Osteoblast (primary cell): ENCODE measurements around the gene EXOSC10. TPM values are rescaled to one million over a fixed set of nuclear protein-coding genes. Genes with fewer than 3 reads are reported as not detected.

ENCODE experiments used
- DNase-seq: peaks from one replicate; pipeline ENCODE4 v3.0.0; 2011; ENCODE audit warnings: low spot score, mixed read lengths; ENCODE audit not compliant: insufficient read length; ENCODE audit errors: missing footprints
- H2AFZ ChIP-seq: 2 replicates; pipeline ENCODE4 v1.6.0; 2011; ENCODE audit warnings: mild to moderate bottlenecking, low read length
- H3K27ac ChIP-seq: 2 replicates; pipeline ENCODE4 v1.5.1; 2011; ENCODE audit warnings: mild to moderate bottlenecking, low read depth, low read length, moderate library complexity
- H3K27me3 ChIP-seq: 2 replicates; pipeline ENCODE4 v1.6.0; 2012; ENCODE audit warnings: mild to moderate bottlenecking, control low read depth, inconsistent platforms, low read length, moderate library complexity; ENCODE audit not compliant: insufficient read depth
- H3K36me3 ChIP-seq: 2 replicates; pipeline ENCODE4 v1.5.1; 2011; ENCODE audit warnings: mild to moderate bottlenecking, low read length, control low read depth, moderate library complexity; ENCODE audit not compliant: insufficient read depth
- H3K4me1 ChIP-seq: 2 replicates; pipeline ENCODE4 v1.5.1; 2011; ENCODE audit warnings: mild to moderate bottlenecking, low read length, control low read depth, moderate library complexity; ENCODE audit not compliant: insufficient read depth
- H3K4me2 ChIP-seq: 2 replicates; pipeline ENCODE4 v1.6.0; 2011; ENCODE audit warnings: mild to moderate bottlenecking, low read length; ENCODE audit not compliant: insufficient read depth
- H3K4me3 ChIP-seq: fragments of 200-600 bp; sonication (generic); 3 replicates; pipeline ENCODE4 v1.5.1; 2012; ENCODE audit warnings: mild to moderate bottlenecking, low read length, inconsistent platforms; ENCODE audit not compliant: insufficient read depth
- H3K79me2 ChIP-seq: 2 replicates; pipeline ENCODE4 v1.6.0; 2012; ENCODE audit warnings: mild to moderate bottlenecking, low read length, control low read depth, inconsistent platforms; ENCODE audit not compliant: insufficient read depth
- H3K9me3 ChIP-seq: 2 replicates; pipeline ENCODE4 v1.5.1; 2011; ENCODE audit warnings: low read depth, low read length, control low read depth
- H4K20me1 ChIP-seq: 2 replicates; pipeline ENCODE4 v1.6.0; 2012; ENCODE audit warnings: mild to moderate bottlenecking, low read length, control low read depth; ENCODE audit not compliant: insufficient read depth
- total RNA-seq: library from RNA; depleted of rRNA; stranded (reverse); fragments of >200 nt; gene quantifications from 2 replicates; pipeline ENCODE4 v1.2.3, GENCODE V29; 2012
- TF ChIP-seq, protein P1 (sequence below): IDR thresholded peaks from 2 replicates; pipeline ENCODE4 v1.5.1; 2011; ENCODE audit warnings: mild to moderate bottlenecking, low read depth, low read length, moderate library complexity; ENCODE audit errors: extremely low read depth

Gene EXOSC10
- total RNA-seq = 43.4 and 49.5 TPM in 2 replicates

DNA sequence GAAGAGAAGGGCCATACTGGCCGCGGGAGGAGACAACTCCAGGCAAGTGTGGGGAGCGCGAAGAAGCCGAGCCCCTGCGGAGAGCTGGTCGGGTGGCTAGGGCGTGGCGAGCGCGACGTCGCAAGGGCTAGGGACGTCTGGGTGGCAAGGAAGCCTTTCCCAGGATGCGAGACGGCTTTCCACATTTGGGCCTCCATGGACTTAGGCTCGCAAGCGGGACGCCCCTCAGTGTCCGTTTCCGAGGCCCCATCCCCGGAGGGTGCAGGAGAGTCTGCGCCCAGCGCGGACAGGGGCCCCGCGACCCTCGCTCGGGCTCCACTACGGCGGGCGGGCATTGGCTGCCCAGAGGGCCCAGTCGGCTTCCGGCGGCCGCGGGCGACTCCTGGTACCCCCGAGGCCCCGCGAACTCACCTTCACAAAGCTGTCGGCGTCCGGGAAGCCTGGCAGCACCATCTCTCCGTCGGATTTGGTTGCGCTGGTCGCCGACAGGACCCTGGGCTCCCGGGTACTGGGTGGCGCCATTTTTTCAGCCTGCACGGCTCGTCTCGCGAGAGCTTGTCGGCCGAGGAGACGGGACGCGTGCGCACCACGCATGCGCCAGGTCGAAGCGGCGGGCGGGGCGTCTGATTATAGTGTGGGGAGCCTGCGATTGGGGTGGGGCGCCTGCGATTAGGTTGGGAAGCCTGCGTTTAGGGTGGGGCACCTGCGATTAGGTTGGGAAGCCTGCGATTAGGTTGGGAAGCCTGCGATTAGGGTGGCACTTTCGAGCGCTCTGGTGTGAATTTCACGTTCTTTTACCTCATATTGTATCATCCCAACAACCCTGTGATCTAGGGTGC is at the start of gene EXOSC10:
Gene EXOSC10, minus strand, starts transcription at position 560 of the 839 bp plus-strand sequence. Its CDS starts 38 bp downstream, at position 522.
- Histone ChIP-seq H2AFZ (peak within 1 kb of the TSS; percentile 95), H4K20me1 (no peaks in the 10 kb centered on the region), H3K4me1 (peaks cover 15% of the 10 kb centered on the region), H3K9me3 (no peaks in the 10 kb centered on the region), H3K36me3 (peaks cover 25% of the 10 kb centered on the region), H3K4me2 (peak within 1 kb of the TSS; percentile 79), H3K4me3 (peak within 1 kb of the TSS; percentile 98), H3K27ac (peak within 1 kb of the TSS; percentile 74), H3K27me3 (no peaks in the 10 kb centered on the region), H3K79me2 (peaks cover 19% of the 10 kb centered on the region)
- TF ChIP-seq, protein P1, sequence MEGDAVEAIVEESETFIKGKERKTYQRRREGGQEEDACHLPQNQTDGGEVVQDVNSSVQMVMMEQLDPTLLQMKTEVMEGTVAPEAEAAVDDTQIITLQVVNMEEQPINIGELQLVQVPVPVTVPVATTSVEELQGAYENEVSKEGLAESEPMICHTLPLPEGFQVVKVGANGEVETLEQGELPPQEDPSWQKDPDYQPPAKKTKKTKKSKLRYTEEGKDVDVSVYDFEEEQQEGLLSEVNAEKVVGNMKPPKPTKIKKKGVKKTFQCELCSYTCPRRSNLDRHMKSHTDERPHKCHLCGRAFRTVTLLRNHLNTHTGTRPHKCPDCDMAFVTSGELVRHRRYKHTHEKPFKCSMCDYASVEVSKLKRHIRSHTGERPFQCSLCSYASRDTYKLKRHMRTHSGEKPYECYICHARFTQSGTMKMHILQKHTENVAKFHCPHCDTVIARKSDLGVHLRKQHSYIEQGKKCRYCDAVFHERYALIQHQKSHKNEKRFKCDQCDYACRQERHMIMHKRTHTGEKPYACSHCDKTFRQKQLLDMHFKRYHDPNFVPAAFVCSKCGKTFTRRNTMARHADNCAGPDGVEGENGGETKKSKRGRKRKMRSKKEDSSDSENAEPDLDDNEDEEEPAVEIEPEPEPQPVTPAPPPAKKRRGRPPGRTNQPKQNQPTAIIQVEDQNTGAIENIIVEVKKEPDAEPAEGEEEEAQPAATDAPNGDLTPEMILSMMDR = no peak
- peak; percentile 99 for DNase-seq

DNA sequence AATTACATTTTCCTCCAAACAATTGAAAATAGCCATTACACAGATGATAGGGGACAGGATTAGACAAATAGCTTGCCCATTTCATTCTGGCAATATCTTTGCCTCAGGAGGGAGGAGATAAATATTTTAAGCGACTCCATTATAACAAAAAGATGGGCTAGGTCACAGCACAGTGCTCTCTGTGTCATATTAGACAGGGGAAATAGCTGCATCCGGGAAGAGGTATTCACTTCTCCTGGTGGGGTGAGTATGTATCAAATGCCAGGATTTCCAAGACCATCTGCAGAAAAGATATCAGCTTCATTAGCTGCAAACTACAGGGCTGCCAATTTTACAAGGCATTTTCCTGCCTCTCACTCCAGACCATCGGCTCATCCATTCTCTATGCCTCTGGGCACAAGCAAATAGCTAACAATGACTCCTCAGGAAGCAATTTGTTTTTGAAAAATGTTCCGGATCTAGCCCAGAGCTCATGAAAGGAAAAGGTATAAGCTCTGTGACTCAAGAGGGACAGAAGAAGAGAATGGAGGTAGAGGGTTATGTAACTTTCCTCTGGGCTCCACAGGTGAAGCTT is 47.6 kb upstream of the EXOSC10 start:
- TF ChIP-seq, protein P1 = no peak
- Histone ChIP-seq H3K4me1 (peaks cover 10% of the 10 kb centered on the region), H3K27ac (no peak overlapping the region), H3K27me3 (no peaks in the 10 kb centered on the region), H3K79me2 (no peaks in the 10 kb centered on the region), H3K36me3 (peaks cover 51% of the 10 kb centered on the region), H4K20me1 (no peaks in the 10 kb centered on the region), H3K4me3 (no peak overlapping the region), H3K4me2 (no peak overlapping the region), H3K9me3 (no peaks in the 10 kb centered on the region), H2AFZ (no peak overlapping the region)
- DNase-seq = no peak

DNA sequence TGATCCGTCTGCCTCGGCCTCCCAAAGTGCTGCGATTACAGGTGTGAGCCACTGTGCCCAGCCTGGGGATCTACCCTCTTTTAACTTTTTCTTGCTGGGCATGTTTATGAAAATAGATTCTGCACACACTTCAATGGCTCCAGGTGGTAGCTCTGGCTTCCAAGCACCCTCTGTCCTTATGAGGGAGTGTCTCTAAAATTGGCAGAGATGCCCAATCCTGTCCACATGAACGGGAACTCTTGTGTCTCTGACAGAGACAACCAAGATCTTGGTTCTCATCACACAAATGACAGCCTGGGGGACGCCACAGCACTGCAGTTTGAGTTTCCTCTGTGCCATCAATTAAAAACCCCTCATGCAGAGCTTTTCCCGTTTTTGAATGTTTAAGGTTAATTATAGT is 46.1 kb upstream of the EXOSC10 start:
- no peaks in the 10 kb centered on the region for H3K4me1 ChIP-seq
- H4K20me1 ChIP-seq = no peaks in the 10 kb centered on the region
- no peak overlapping the region for H3K4me2 ChIP-seq
- no peaks in the 10 kb centered on the region for H3K79me2 ChIP-seq
- DNase-seq = no peak
- H3K27ac ChIP-seq = no peak overlapping the region
- H3K4me3 ChIP-seq = no peak overlapping the region
- no peaks in the 10 kb centered on the region for H3K27me3 ChIP-seq
- H3K9me3 ChIP-seq = no peaks in the 10 kb centered on the region
- H3K36me3 ChIP-seq = peaks cover 51% of the 10 kb centered on the region
- no peak overlapping the region for H2AFZ ChIP-seq
- TF ChIP-seq, protein P1 = no peak
